Activated T-cell treated with anti-CD3 and anti-CD28 coated beads, Interleukin-2, amount 50 U/mL, for 72 hours (primary cell): ENCODE data around the gene ATP6V1G2. TPM values are rescaled to one million over a fixed set of nuclear protein-coding genes. Genes with fewer than 3 reads are reported as not detected.
A peak's percentile ranks its signal among the peaks of the same experiment; 100 is the strongest.

Source experiments
- ATAC-seq, 2 donors: fragments of 150-1000 bp; cut with Tn5 transposase; replicated peaks in 1 of 2; 2 replicates each; pipeline ENCODE4 v1.10.0; 2021; ENCODE audit warnings: moderate library complexity in 2 of 2, mild to moderate bottlenecking in 1 of 2
- DNase-seq, 2 donors: peaks; one replicate each; pipeline ENCODE4 v3.0.0; 2021 to 2022; ENCODE audit warnings: mixed read lengths in 1 of 2
- H3K27ac Mint-ChIP-seq: one replicate; pipeline ENCODE4 v1.8.0; 2022; ENCODE audit warnings: mild to moderate bottlenecking, moderate library complexity, mixed read lengths
- H3K27me3 Mint-ChIP-seq: one replicate; pipeline ENCODE4 v1.8.0; 2022; ENCODE audit warnings: low read depth, mixed read lengths
- H3K36me3 Mint-ChIP-seq, 2 donors: one replicate each; pipeline ENCODE4 v1.8.0; 2022; ENCODE audit warnings: mixed read lengths in 2 of 2, mild to moderate bottlenecking in 1 of 2; ENCODE audit not compliant: insufficient read depth in 2 of 2
- H3K4me1 Mint-ChIP-seq: one replicate; pipeline ENCODE4 v1.8.0; 2022; ENCODE audit warnings: low read depth, mixed read lengths
- H3K4me3 Mint-ChIP-seq, 2 donors: one replicate each; pipeline ENCODE4 v1.8.0; 2022; ENCODE audit warnings: mild to moderate bottlenecking in 2 of 2, mixed read lengths in 2 of 2, moderate library complexity in 2 of 2
- H3K9me3 Mint-ChIP-seq, 2 donors: one replicate each; pipeline ENCODE4 v1.8.0; 2022; ENCODE audit warnings: mixed read lengths in 2 of 2
- total RNA-seq, 2 donors: library from RNA; stranded (reverse); gene quantifications; one replicate each; pipeline ENCODE4 v1.2.3, GENCODE V29; 2022

The ATP6V1G2 gene
- total RNA-seq, 2 donors from 2014 or later = 4.1 to 5.6 TPM

GRCh38 chr6:31572041-31572911, 25.9 kb upstream of the ATP6V1G2 start, which contains the start of gene LTA:
Gene LTA, plus strand, starts transcription at chr6:31572289. Its CDS starts 454 bp downstream, at chr6:31572743.
- no peaks in the 10 kb centered on the region for H3K9me3 Mint-ChIP-seq
- peak within 1 kb of the TSS; percentile 89 for H3K27ac Mint-ChIP-seq
- DNase-seq (peak; percentile 83 to 85), ATAC-seq (peak; percentile 51 to 62)
- peaks cover 8% of the 10 kb centered on the region in 2 donors for H3K36me3 Mint-ChIP-seq
- H3K4me3 Mint-ChIP-seq = peak within 1 kb of the TSS; percentile 92
- H3K27me3 Mint-ChIP-seq = no peaks in the 10 kb centered on the region
- peaks cover 98% of the 10 kb centered on the region for H3K4me1 Mint-ChIP-seq

- no peaks in the 10 kb centered on the region for H3K27me3 Mint-ChIP-seq
- no peaks in the 10 kb centered on the region for H3K36me3 Mint-ChIP-seq
- H3K9me3 Mint-ChIP-seq = no peaks in the 10 kb centered on the region
- no peak for DNase-seq
- H3K4me1 Mint-ChIP-seq = peaks cover 88% of the 10 kb centered on the region
- no peak for ATAC-seq
- H3K4me3 Mint-ChIP-seq = peak overlapping the region in 1 of 2 donors; percentile 12
- H3K27ac Mint-ChIP-seq = no peak overlapping the region
Observed at GRCh38 chr6:31569861-31570536, 23.6 kb upstream of the ATP6V1G2 start.

- peaks cover 85% of the 10 kb centered on the region for H3K4me1 Mint-ChIP-seq
- peaks cover 4% of the 10 kb centered on the region for H3K27me3 Mint-ChIP-seq
- H3K9me3 Mint-ChIP-seq = no peaks in the 10 kb centered on the region
- DNase-seq (peak; percentile 79 to 87), ATAC-seq (peak; percentile 61 to 68)
- peak overlapping the region; percentile 70 to 83 for H3K4me3 Mint-ChIP-seq
- peaks cover 2 to 4% of the 10 kb centered on the region in 2 donors for H3K36me3 Mint-ChIP-seq
- H3K27ac Mint-ChIP-seq = peak overlapping the region; percentile 87
Observed at GRCh38 chr6:31568537-31568961, 22.1 kb upstream of the ATP6V1G2 start.

- peak in 1 of 2 donors; percentile 36 for DNase-seq
Observed at GRCh38 chr6:31567531-31568370, 21.3 kb upstream of the ATP6V1G2 start.

GRCh38 chr6:31560697-31561058, 14.3 kb upstream of the ATP6V1G2 start:
- no peaks in the 10 kb centered on the region for H3K9me3 Mint-ChIP-seq
- peak overlapping the region; percentile 68 for H3K27ac Mint-ChIP-seq
- no peak for DNase-seq
- H3K36me3 Mint-ChIP-seq = peaks cover 6 to 15% of the 10 kb centered on the region in 2 donors
- no peak for ATAC-seq
- H3K27me3 Mint-ChIP-seq = peaks cover 4% of the 10 kb centered on the region
- peaks cover 93% of the 10 kb centered on the region for H3K4me1 Mint-ChIP-seq
- peak overlapping the region; percentile 77 to 86 for H3K4me3 Mint-ChIP-seq

More at GRCh38 chr6:31567531-31568370, 21.3 kb upstream of the ATP6V1G2 start:
- Mint-ChIP-seq H3K36me3 (peaks cover 2 to 6% of the 10 kb centered on the region in 2 donors), H3K27me3 (peaks cover 4% of the 10 kb centered on the region), H3K4me1 (peaks cover 84% of the 10 kb centered on the region), H3K9me3 (no peaks in the 10 kb centered on the region), H3K4me3 (peak overlapping the region; percentile 70 to 83), H3K27ac (peak overlapping the region; percentile 87)
- ATAC-seq = peak; percentile 28

GRCh38 chr6:31559958-31560696, 13.7 kb upstream of the ATP6V1G2 start:
- H3K36me3 Mint-ChIP-seq = peaks cover 6 to 15% of the 10 kb centered on the region in 2 donors
- H3K9me3 Mint-ChIP-seq = no peaks in the 10 kb centered on the region
- H3K27ac Mint-ChIP-seq = peak overlapping the region; percentile 68
- peak; percentile 69 for ATAC-seq
- peaks cover 88% of the 10 kb centered on the region for H3K4me1 Mint-ChIP-seq
- peaks cover 4% of the 10 kb centered on the region for H3K27me3 Mint-ChIP-seq
- peak overlapping the region; percentile 77 to 86 for H3K4me3 Mint-ChIP-seq
- peak; percentile 58 to 64 for DNase-seq

GRCh38 chr6:31559606-31559957, 13.2 kb upstream of the ATP6V1G2 start:
- Mint-ChIP-seq H3K36me3 (peaks cover 6 to 13% of the 10 kb centered on the region in 2 donors), H3K9me3 (no peaks in the 10 kb centered on the region), H3K27ac (peak overlapping the region; percentile 10), H3K27me3 (peaks cover 4% of the 10 kb centered on the region), H3K4me3 (peak overlapping the region; percentile 77 to 86), H3K4me1 (peaks cover 86% of the 10 kb centered on the region)
- ATAC-seq = peak; percentile 41 to 43
- DNase-seq = no peak

- Mint-ChIP-seq H3K27me3 (peaks cover 3% of the 10 kb centered on the region), H3K36me3 (peaks cover 5 to 12% of the 10 kb centered on the region in 2 donors), H3K4me3 (peak overlapping the region; percentile 77 to 86), H3K9me3 (no peaks in the 10 kb centered on the region), H3K27ac (peak overlapping the region; percentile 11), H3K4me1 (peaks cover 88% of the 10 kb centered on the region)
- DNase-seq (peak; percentile 62 to 72), ATAC-seq (peak; percentile 58 to 62)
Observed at GRCh38 chr6:31558631-31559500, 12.5 kb upstream of the ATP6V1G2 start.

- no peak for ATAC-seq
- Mint-ChIP-seq H3K36me3 (peaks cover 4 to 11% of the 10 kb centered on the region in 2 donors), H3K4me3 (peak overlapping the region; percentile 77 to 86)
Observed at GRCh38 chr6:31558318-31558625, 11.9 kb upstream of the ATP6V1G2 start.

GRCh38 chr6:31557443-31558317, 11.3 kb upstream of the ATP6V1G2 start:
- Mint-ChIP-seq H3K27me3 (no peaks in the 10 kb centered on the region), H3K9me3 (no peaks in the 10 kb centered on the region), H3K4me3 (peak overlapping the region; percentile 77 to 86), H3K4me1 (peaks cover 78% of the 10 kb centered on the region), H3K36me3 (peaks cover 4 to 9% of the 10 kb centered on the region in 2 donors), H3K27ac (no peak overlapping the region)
- ATAC-seq (no peak), DNase-seq (no peak)

More at GRCh38 chr6:31558318-31558625, 11.9 kb upstream of the ATP6V1G2 start:
- DNase-seq = no peak
- Mint-ChIP-seq H3K27me3 (no peaks in the 10 kb centered on the region), H3K4me1 (peaks cover 84% of the 10 kb centered on the region), H3K27ac (no peak overlapping the region), H3K9me3 (no peaks in the 10 kb centered on the region)

GRCh38 chr6:31556307-31556706, 9.9 kb upstream of the ATP6V1G2 start:
- Mint-ChIP-seq H3K27me3 (no peaks in the 10 kb centered on the region), H3K4me1 (peaks cover 75% of the 10 kb centered on the region), H3K4me3 (no peak overlapping the region), H3K36me3 (peaks cover 9 to 11% of the 10 kb centered on the region in 2 donors), H3K9me3 (no peaks in the 10 kb centered on the region), H3K27ac (no peak overlapping the region)
- ATAC-seq (no peak), DNase-seq (no peak)
